GM18867 (cell line): ENCODE results near the gene HIVEP2.

Experiments used
- ATAC-seq: cut with Tn5 transposase; IDR thresholded peaks from one replicate; pipeline ENCODE4 v1.9.1; 2021; ENCODE audit warnings: mild to moderate bottlenecking, moderate library complexity; ENCODE audit not compliant: unreplicated experiment

Gene HIVEP2

DNA sequence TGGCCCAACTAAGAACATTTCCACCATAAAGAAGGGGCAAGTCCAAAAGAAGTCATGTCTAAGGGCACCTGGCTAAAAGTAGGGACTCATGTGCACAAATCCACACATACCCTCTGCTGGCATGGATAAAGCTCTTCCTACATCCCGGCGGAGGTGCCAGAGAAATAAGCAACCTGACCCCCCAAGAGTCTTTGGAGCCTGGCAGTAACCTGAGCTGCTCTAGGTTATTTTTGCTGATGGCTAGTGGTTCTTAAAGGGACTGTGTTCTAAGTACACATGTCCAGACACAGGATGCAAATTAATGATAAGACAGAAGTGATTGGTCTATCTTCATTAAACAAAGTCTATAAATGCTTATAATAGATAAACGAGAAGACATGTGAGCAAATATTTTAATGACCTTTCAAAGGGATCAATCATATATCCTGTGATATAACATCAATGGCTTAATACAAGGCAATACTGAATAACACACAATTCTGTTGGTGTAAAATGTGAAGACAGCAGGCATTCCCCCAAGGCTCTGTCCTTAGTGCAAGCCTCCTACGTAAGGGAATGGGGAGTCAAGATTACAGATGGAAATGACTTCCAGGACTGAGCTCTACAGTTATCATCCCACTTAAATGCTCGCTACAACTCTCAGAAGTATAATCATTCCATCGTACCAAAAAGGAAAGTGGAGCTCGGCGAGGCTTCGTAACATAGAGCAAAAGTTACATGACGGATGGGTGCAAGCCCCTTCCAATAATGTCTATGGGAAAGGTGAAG is 52.5 kb downstream of the HIVEP2 start:
- ATAC-seq, result no peak

DNA sequence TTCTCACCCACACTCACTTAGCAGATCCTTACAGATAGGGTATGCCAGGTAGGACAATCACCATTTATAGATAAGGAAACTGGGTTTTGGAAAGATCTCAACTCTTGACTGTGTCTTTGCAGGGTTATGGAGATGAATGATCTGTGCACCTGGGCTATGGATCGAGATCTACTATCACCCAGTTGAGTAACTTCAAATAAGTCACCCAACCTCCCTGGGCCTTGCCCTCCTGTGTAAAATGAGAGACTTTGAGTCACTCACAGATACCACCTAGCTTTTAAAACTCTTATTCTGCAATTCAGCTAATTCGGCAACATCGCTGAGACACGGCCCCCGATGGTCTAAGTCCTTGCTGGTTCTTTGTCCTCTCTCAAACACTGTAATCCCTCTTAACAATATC is 53.5 kb downstream of the HIVEP2 start:
- ATAC-seq, result no peak

DNA sequence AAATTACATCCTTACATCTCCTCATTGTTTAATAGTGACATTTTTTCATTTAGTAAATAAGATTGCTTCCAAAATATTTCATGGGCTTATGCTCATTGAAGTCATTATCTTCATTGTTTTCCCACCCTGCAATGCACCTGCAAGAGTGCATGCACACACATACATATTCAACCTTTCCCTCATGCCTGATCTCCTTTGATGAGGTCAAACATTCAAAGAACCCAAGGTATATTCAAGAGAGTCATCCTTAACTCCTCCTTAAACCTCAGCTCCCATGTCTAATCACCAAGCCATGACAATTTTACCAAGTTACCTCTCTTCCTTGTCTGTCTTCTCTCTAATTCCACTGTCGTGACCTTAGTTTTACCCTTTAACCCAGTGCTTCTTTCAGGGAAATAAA is 56.5 kb downstream of the HIVEP2 start:
- ATAC-seq, result no peak

DNA sequence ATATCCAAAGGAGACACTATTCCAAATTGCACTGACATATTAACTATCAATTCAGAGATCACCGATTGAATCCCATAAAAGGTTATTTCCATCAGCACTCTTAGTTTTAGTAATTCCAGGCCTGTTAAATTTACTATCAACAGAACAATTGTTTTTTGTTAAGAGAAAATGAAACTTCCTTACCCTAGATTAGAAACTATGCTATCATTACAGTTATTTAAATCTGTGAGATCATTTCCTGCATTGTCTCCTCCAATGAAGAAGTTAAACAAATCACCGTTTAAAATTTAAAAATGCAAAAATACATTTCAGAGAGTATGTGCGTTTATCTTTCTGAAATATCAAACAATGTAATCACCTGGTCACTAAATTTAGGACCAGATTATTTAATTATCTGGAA is 57.5 kb downstream of the HIVEP2 start:
- no peak for ATAC-seq

DNA sequence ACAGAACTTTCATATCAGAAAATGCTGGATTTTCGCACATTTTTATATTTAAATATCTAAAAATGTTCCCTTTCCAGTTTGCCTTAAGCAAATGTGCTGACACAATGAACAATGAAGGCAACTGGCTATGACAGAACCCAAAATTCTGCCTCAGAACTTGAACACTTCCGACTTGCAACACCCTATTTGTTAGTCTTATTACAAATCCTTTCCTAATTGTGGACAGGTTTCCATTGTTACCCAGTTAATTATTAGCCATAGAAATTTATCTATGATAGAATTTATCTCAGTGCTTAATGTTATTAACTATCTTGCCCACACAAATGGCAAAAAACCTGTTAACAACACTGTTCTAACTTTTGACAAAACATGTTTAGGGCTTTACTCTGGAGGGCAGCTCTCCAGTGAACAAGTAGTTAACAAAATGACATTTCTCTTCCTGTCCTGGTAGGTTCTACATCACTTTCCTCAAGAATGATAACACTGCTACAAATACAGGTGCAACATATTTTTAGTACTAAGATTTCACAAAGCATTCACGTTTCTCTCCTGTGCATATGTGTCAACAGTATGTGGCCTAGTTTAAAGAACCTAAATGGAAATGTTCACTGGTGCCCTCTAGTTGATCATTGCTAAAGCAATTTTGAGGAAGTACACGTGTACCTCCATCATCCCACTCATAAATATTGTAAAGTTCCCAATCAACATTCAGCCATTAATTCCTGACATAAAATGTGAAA is 58.4 kb downstream of the HIVEP2 start:
- ATAC-seq, result peak; percentile 89

DNA sequence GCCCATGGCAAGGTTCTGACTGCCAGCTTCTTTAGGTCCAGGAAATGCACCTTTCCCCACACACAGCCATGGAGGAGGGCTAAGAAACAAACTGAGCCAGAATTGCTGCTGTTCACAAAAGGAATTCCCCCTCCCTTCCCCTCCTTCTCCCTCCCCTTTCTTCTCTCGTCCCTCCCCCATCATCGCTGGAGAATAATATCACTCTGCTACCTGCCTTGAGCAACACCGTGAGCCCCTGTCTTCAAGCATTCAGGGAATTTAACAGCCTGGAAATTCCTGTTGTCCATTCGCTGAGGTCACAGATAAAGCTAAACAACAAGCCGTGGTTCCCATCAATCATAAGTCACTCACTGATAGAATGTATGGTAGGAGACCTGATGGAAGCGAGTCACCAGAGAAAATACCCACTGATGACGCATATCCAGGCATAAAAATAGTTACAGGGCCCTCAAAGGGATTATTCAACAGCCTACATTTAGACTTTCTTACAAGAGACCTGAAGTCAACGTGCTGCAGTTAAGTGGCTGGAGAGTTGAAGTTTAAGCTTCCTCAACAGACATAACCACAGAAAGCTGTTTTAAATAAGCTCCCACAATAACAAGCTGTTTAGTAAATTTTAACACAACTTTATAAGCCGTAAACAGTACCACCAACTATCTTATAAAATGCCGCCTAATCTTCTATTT is 59.7 kb downstream of the HIVEP2 start:
- ATAC-seq, result peak; percentile 51

DNA sequence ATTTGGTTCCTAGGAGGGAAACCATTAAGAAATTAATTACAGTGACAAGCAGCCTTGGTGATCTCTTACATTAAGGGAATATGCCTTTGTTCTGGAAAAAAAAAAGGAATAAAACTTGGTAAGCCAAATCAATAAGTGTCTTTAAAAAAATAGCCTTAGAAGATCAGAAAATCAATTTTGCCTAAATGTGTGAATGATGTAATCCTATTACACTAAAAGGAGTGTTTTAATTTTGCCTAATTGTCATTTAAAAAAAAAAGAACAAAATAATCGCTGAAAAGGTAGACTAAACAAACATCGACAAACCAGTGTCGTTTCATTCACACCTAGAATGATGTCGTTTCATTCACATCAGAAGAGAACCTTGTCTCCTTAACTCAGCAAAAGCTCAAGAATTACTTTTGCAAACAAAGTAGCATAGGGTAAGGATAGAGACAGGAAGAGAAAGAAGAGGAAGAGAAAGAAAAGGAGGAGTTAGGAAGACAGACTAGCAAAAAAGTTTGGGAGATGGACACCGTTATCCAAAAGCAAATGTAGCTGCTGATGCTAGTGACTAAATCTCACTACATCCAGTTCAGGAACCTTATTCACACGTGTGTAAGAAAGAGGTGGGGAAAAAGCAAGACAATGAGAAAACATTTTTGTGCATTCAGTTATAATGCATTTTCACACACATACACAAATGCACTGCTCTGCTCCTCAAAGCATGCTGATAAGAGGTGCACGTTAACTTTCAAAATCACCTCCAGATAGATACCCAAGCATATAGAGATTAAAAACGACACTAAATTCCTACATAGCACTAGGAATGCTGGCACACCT is 60.6 kb downstream of the HIVEP2 start:
- ATAC-seq, result no peak

DNA sequence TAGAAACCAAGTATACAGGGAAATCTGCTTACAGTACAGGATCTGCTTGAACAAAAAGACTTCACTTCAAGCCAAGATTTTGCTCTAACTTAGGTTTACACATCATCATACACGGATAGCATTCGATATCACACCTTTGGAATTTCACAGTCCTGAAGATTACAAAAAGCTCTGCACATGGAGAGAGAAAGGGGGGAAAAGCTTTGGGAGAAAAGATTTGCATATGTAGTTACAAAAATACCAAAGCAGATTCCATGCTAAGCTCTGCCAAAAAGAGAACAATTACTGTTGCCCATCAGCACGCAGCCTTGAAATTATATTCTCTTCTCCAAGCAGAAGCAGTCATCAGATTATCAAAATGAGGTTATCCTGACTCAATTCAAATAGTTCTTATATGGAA is 62.0 kb downstream of the HIVEP2 start:
- no peak for ATAC-seq

DNA sequence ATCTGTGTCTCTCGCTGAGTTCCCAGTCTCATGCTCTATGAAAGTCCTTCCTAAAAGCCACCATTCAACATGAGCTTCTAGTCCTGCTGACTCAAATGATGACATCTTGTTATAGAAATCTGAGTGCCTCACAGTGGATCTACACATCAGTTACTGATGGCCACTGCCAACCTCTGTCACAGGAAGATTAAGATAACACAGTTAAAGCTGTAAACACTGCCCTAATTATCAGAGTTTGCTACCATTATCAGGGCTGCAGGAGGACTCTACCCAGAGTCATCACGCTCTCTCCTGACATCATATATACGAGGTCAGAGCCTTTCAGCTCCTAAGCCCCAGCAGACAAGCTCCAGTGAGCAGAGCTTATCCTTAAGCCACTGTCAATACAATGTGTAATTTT is 63.2 kb downstream of the HIVEP2 start:
- ATAC-seq, result no peak

DNA sequence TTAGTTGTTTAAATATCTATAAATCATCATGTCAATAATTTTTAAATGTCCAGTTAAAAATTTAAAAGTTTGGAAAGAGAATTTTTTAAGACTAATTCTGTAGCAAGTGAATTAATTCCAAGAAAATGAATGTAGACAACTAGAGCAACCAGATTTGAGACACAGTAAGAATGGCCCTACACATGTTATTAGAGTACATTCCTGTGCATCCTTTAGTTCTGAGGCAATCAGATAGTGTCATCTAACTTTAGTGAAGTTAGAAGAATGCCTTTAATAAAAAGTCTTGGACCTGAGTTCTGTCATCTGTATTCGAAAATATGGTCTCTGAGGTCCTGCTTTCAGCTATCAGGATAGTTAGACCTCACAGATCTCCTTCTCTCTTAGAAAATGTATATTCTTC is 63.7 kb downstream of the HIVEP2 start:
- no peak for ATAC-seq

DNA sequence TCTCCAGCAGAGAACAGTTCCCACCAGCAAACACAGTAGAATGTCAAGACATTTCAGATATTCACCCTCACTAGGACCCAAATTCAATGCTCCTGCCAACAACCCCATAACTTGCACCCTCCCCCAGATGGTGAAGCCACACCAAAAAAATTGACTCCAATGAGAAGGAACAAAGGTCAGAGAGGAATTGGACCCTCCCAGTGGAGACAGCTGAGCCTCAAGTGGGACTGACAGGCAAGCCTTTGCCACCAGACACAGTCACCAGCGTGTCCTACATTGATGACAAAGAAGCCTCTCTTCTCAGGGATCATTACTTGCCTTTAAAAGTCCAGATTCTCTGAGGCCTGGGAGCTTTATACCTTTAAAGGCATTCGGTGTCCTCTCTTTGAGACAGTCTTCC is 64.8 kb downstream of the HIVEP2 start:
- no peak for ATAC-seq

DNA sequence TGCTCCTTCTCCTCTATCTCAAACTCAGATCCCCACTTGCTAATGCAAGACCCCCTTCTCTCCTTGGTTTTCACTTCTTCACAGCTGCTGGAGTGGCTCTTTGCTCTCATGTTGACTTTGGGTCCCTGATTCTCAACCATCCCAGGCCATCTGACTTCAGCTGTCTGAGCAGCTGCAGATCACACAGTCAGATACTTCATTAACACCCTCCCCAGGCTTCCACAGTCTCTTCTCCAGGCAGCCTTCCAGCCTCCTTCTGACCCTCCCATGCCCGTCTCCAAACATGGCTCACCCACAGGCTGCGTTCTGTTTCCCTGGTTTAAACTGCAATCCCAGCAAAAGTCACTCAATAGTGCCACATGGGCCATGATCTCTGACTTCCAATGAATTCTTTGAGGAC is 65.4 kb downstream of the HIVEP2 start:
- no peak for ATAC-seq

DNA sequence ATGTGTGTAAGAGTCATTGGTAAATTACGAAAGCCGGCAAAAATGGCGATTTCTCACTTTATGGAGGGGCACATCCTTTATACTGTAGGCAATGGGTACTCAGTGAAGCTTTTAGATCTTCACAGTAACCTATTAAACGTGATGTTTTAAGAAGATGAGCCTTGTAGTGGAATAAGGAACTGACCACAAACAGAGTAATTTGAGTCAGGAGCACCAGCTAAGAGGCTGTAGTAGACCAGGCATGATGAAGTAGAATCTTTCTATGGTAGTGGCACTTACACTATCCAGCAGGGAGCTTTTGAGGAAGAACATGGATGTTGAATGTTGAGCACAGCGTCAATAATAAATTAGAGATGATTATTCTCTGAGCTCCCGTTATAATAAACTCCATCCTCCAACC is 65.9 kb downstream of the HIVEP2 start:
- ATAC-seq, result peak; percentile 28

DNA sequence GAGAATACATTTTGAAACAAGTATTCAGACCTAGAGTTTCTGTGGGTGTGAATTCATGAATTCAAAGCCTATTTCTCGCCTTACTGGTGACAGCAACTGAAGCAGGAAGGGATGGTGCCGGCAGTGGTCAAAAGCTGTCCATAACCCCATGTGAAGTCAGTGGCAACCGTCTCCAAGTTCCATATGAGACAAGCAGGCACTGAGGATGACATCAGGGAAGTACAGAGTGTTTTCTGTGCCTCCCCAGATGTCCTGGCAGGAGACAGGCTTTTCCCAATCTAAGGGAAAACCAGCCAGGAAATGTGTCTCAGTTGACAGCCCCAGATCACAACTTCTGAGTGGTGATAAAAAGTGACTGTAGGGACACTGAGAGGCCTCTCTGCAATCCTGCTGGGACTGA is 66.6 kb downstream of the HIVEP2 start:
- ATAC-seq, result peak; percentile 72

DNA sequence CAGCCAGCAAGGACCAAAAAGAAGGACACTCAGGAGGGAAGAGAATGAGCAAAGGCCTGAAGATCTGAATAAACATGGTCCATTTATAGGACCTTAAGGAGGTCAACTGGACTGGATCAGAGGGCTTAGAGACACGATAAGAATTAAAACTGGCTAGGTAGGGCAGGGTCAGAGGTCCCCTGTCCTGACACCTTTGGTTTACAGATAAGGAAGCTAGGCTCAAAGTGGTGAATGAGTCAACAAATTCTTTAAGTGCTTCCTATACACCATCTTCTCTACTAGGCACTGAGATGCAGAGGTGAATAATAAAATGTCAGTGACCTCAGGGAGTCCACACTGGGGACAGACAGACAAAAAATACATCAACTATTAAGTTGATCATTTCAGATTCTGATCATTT is 70.3 kb downstream of the HIVEP2 start:
- ATAC-seq, result no peak

DNA sequence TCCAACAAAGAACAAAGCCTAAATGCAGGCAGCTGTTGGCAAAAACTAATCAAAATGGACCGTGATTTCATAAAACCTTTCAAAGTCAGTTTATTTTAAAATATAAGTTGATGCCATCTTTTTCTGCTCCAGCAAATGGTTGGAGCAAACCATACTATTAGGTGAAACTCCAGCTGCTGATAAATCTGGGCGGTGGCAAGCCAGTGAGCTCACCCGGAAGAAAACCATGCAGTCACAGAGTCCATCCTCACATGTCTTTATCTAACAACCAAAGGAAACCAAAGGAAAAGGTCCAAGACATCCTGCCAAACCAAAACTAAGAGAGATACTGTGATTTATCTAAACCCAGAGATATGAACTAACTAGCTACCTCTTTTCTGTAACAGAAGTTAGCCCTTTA is 72.6 kb downstream of the HIVEP2 start:
- ATAC-seq, result no peak

DNA sequence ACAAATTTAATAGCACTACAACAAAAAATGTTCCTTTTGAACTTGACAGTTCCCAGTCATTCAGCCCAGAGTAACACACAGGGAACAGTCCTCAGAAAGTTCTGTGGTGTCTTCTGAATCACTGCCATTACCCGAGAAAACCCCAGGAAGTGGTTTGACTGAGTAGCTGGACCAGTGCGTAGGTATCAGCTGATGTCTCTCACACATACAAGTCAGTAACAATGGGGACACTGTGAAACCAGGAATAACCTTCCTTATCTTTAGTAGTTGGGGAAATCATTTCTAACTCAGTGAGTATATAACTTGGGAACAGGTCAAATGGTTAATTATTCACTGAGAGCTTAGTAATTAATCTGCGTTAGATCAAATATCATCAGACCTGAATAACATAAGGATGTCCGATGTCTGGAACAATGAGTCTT is 73.1 kb downstream of the HIVEP2 start:
- ATAC-seq, result peak; percentile 94

DNA sequence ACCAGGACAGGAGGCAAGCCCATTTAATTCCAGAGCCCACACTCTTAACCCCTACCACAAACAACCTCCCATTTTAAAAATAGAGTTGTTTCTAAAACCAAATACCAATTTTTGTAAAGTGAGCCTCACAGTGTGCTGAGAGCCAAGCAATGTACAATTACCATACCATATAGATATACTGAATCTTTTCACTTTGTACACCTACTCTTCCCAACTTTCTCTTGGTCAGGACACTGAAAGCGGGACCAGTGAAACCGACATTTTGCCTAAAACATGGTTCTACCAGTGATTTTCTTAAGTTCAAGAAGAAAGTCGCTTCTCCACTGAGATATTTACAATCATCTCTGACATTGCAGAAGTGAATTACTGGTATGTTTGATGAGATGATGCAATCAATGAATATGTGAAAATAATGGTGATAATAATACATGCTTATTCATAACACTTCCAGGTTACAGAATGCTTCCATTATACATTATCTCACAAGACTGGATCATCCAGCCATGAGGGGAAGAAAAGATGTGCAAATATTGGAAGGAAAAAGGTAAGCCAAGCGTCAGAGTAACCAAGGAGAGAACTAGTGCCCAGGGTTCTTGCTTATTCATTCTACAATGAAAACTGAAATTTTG is 74.1 kb downstream of the HIVEP2 start:
- no peak for ATAC-seq

DNA sequence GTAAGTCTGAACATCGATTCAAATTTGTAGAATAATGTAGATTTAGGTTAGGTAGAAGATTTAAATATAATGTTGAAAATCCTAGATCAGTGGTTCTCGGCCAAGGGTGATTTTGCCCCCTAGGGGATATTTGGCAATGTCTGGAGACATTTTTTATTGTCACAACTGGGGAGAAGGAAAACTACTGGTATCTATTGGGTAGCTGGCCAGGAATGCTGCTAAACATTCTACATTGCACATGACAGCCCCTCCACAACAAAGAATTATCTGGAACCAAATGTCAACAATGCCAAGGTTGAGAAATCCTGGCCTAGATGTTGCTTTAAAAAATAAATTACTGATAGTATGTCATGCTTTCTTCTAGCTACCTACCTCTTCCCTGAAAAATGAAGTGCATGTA is 76.1 kb downstream of the HIVEP2 start:
- ATAC-seq, result no peak

DNA sequence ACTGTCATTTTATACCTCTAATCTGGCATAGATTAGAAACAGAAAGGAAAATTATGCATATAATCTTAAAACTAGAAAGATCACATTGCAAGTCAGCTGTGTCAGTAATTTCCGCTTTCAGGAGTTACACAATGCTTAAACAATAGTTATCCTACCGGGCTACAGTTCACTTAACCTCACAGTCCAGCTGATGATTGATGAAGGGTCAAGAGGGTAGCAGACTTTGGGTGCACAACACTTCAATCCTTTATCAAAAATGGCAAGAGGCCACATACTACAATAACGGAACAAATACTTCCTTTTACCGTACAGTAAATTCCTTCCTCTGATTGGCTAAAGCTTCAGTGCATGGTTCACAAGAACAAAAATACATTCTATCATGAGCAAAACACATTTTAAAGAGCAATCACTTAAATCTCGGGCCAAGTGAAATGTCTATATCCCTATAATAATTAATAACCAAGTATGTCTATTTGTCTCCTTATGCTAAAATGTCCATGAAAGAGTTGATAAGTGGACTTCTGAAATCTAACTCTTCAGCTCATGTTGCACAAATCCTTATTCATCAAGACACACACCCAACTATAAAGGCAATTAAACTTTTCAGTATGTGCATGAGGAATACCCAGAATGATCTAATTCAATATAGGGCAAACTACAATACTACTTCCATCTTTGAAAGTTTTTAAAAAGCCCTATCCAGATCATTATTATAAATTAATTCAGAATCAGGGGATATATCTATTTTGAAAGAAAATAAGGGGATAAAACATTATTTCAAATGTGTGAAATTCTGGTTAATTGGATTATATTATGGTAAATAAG is 76.8 kb downstream of the HIVEP2 start:
- no peak for ATAC-seq
